Ascending aorta (tissue), 2 donors: ENCODE measurements around the gene CACNB3. TPM values are rescaled to one million over a fixed set of nuclear protein-coding genes. Genes with fewer than 3 reads are reported as not detected.
A peak's percentile ranks its signal among the peaks of the same experiment; 100 is the strongest.
"Not testable (repeated sequence)": the region's sequence is repeated elsewhere in the genome, so short reads cannot be mapped to it uniquely, and the experiment has no call there.

Source experiments
- DNase-seq, 2 donors: peaks; one replicate each; pipeline ENCODE4 v3.0.0-alpha.2; 2019; ENCODE audit warnings: low spot score in 2 of 2
- H3K27ac ChIP-seq, 2 donors: fragments of 200-600 bp; sonication (generic); one replicate each; pipeline ENCODE4 v1.5.1; 2016 to 2017; ENCODE audit warnings: mild to moderate bottlenecking in 1 of 2
- H3K27me3 ChIP-seq: fragments of 200-600 bp; sonication (generic); one replicate; pipeline ENCODE4 v1.5.1; 2017
- H3K36me3 ChIP-seq, 2 donors: fragments of 200-600 bp; sonication (generic); one replicate each; pipeline ENCODE4 v1.5.1; 2016
- H3K4me1 ChIP-seq, 2 donors: fragments of 200-600 bp; sonication (generic); one replicate each; pipeline ENCODE4 v1.5.1; 2016 to 2017; ENCODE audit warnings: mild to moderate bottlenecking in 1 of 2
- H3K4me3 ChIP-seq, 2 donors: fragments of 200-600 bp; sonication (generic); one replicate each; pipeline ENCODE4 v1.5.1; 2016 to 2017; ENCODE audit warnings: mild to moderate bottlenecking in 1 of 2
- H3K9me3 ChIP-seq, 2 donors: fragments of 200-600 bp; sonication (generic); one replicate each; pipeline ENCODE4 v1.5.1; 2016
- intact Hi-C: fragments of 100-400 bp; cut with DNase I; formaldehyde crosslinking; loops from one replicate; pipeline ENCODE4 v1.15.1; 2023
- total RNA-seq: library from RNA; depleted of rRNA; stranded (reverse); fragments of >200 nt; gene quantifications from one replicate; pipeline ENCODE4 v1.1.0, GENCODE V29; 2016
- TF ChIP-seq, protein P1 (sequence below), 3 experiments: fragments of 200-600 bp in 2 of 3; fragments of 450-650 bp in 1 of 3; sonication (generic) in 2 of 3; IDR thresholded peaks; one replicate each; pipeline ENCODE4 v1.5.1; 2016 to 2019; ENCODE audit warnings: antibody characterized with exemption in 3 of 3, mild to moderate bottlenecking in 1 of 3, moderate library complexity in 1 of 3

The CACNB3 gene
- total RNA-seq, 1 donor from 2014 or later: 54.5 TPM

DNA sequence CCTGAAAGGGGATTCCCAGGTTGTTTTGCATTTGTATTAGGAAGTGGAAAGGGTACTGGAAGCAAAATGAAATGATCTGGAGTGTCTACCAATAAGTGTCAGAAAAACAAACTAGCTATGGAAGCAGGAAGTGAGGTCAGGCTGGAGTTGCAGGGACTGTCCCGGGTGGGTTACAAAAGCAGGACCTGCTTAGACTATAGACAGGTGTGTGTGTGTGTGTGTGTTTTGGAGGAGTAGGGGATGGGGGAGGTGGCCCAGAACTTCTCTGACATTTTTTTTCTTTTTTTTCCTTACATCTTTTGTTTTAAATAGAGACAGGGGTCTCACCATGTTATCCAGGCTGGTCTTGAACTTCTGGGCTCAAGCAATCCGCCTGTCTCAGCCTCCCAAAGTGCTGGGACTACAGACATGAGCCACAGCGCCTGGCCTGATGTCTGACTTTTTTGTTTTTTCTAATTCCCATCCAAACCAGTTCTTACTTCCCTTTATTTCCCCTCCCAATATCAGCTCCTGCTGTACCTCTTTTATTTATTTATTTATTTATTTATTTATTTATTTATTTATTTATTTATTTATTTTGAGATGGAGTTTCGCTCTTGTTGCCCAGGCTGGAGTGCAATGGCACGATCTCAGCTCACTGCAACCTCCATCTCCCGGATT is 47.9 kb downstream of the CACNB3 start:
- TF ChIP-seq, protein P1, sequence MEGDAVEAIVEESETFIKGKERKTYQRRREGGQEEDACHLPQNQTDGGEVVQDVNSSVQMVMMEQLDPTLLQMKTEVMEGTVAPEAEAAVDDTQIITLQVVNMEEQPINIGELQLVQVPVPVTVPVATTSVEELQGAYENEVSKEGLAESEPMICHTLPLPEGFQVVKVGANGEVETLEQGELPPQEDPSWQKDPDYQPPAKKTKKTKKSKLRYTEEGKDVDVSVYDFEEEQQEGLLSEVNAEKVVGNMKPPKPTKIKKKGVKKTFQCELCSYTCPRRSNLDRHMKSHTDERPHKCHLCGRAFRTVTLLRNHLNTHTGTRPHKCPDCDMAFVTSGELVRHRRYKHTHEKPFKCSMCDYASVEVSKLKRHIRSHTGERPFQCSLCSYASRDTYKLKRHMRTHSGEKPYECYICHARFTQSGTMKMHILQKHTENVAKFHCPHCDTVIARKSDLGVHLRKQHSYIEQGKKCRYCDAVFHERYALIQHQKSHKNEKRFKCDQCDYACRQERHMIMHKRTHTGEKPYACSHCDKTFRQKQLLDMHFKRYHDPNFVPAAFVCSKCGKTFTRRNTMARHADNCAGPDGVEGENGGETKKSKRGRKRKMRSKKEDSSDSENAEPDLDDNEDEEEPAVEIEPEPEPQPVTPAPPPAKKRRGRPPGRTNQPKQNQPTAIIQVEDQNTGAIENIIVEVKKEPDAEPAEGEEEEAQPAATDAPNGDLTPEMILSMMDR (IDR thresholded peaks at IDR 0.05): no peak
- no peaks in the 10 kb centered on the region for H3K36me3 ChIP-seq
- no peak overlapping the region for H3K27ac ChIP-seq
- no peak for DNase-seq
- intact Hi-C loops: no loop called here
- no peaks in the 10 kb centered on the region for H3K27me3 ChIP-seq
- peaks cover 3 to 10% of the 10 kb centered on the region in 2 donors for H3K4me1 ChIP-seq
- no peaks in the 10 kb centered on the region for H3K9me3 ChIP-seq
- peak overlapping the region; percentile 71 to 90 for H3K4me3 ChIP-seq

DNA sequence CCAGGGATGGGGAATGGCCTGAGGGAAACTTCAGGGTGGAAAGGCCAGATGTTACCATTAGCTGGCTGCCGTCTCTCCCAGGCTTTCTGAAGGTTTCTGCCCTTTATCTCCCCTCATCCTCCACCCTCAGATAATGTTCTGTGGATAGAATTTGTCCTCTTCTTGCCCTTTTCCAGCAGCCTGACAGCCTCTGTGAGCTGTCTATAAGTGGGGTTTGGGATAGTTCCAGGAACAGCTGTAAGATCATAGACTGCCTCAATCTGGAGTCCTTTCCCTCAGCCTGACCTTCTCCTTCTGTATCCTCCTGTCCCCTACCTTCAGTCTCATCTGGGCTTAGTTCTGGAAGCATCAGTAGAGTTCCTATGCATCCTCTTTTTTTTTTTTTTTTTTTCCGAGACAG is 50.2 kb downstream of the CACNB3 start:
- no peaks in the 10 kb centered on the region for H3K9me3 ChIP-seq
- H3K4me1 ChIP-seq: peaks cover 3 to 10% of the 10 kb centered on the region in 2 donors
- no peak overlapping the region for H3K27ac ChIP-seq
- H3K27me3 ChIP-seq: no peaks in the 10 kb centered on the region
- TF ChIP-seq, protein P1 (IDR thresholded peaks at IDR 0.05): no peak
- no peak for DNase-seq
- intact Hi-C loops: no loop called here
- no peaks in the 10 kb centered on the region for H3K36me3 ChIP-seq
- H3K4me3 ChIP-seq: no peak overlapping the region

DNA sequence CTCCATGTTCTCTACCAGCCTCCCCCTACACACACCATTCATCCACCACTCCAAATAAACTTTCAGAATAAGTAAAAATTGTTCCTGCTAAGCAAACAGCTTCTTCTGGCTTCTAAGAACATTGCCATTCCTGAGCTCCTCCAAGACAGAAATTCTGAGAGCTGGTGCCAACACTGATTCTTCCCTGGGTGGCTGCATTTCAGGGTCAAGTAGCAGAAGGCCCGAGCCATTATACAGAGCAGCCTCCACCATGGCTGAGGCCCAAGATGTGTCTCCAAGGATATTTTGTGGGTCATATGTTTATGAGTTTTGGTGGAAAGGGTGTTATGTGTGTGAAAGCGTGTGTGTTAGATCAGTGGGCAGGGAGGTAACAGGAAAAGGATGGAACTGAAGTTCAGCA is 50.9 kb downstream of the CACNB3 start:
- Histone ChIP-seq H3K4me1 (peaks cover 3 to 10% of the 10 kb centered on the region in 2 donors), H3K27me3 (no peaks in the 10 kb centered on the region), H3K4me3 (no peak overlapping the region), H3K36me3 (no peaks in the 10 kb centered on the region), H3K27ac (no peak overlapping the region), H3K9me3 (no peaks in the 10 kb centered on the region)
- intact Hi-C loops: no loop called here
- no peak for DNase-seq
- TF ChIP-seq, protein P1 (IDR thresholded peaks at IDR 0.05): no peak

DNA sequence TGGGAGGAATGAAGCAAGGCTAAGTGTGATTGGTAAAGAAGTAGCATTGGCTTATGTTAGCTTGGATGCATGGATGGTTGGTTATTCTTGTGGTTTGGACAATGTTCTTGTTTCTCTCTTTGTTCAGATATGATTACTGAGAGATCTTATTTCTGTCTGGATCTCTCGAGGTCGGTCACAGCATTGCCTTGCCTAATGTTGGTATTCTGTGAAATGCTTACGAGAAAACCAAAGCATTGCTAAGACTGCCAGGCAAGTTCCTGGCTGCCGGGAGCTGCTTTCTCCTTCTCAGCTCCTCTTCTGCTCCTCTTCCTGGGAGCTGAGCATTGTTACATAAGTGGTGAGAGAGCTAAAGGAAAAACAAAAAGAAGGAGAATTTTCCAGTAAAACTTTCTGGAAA is 54.8 kb downstream of the CACNB3 start:
- TF ChIP-seq, protein P1 (IDR thresholded peaks at IDR 0.05): no peak
- Histone ChIP-seq H3K4me3 (no peak overlapping the region), H3K36me3 (no peaks in the 10 kb centered on the region), H3K4me1 (no peaks in the 10 kb centered on the region), H3K9me3 (no peaks in the 10 kb centered on the region), H3K27me3 (no peaks in the 10 kb centered on the region), H3K27ac (no peak overlapping the region)
- DNase-seq: no peak
- intact Hi-C loops: no loop called here

DNA sequence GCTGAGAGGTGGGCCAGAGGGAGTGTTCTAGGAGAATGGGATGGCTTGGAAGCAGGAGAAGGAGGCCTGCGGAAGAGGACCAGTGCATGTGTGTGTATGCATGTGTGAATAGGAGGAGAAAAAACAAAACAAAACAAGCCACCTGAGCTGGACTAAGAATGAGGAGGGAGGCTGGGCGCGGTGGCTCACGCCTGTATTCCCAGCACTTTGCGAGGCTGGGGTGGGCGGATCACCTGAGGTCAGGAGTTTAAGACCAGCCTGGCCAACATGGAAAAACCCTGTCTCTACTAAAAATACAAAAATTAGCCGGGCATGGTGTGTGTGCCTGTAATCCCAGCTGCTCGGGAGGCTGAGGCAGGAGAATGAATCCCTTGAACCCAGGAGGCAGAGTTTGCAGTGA is 55.2 kb downstream of the CACNB3 start:
- H3K4me3 ChIP-seq, intact Hi-C loops, H3K36me3 ChIP-seq, H3K27me3 ChIP-seq, H3K9me3 ChIP-seq, H3K27ac ChIP-seq, H3K4me1 ChIP-seq, DNase-seq: not testable (repeated sequence)

DNA sequence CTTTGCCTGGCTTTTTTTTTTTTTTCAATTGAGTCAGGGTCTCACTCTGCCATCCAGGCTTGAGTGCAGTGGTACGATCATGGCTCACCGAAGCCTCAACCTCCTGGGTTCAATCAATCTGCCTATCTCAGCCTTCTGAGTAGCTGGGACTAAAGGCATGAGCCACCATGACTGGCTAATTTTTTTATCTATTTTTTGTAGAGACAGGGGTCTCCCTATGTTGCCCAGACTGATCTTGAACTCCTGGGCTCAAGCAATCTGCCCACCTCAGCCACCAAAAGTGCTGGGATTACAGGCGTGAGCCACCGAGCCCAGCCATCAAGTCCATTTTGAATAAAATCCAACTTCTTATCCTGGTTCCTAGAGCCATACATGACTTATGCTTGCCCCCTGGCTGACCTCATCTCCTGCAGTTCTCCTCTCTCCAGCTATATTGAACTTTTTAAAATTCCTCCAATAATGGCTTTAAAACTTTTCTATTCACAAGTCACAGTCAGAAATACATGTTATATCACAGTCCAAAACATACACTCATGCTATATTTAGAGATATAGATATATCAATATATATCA is 57.7 kb downstream of the CACNB3 start:
- Histone ChIP-seq H3K36me3 (no peaks in the 10 kb centered on the region), H3K4me3 (no peak overlapping the region), H3K4me1 (no peaks in the 10 kb centered on the region), H3K27me3 (no peaks in the 10 kb centered on the region), H3K9me3 (no peaks in the 10 kb centered on the region), H3K27ac (no peak overlapping the region)
- no peak for DNase-seq
- intact Hi-C loops: no loop called here
- TF ChIP-seq, protein P1 (IDR thresholded peaks at IDR 0.05): no peak

Other genes starting within 250 kb of the CACNB3 start
- gene LALBA, start 248.4 kb upstream of the CACNB3 start, total RNA-seq: not detected
- gene KANSL2, start 136.3 kb upstream of the CACNB3 start, total RNA-seq: 30.1 TPM
- 28.0 TPM for gene CCNT1, start 101.8 kb upstream of the CACNB3 start, total RNA-seq
- 65.0 TPM for gene ADCY6, start 29.4 kb upstream of the CACNB3 start, total RNA-seq
- gene DDX23, start 33.7 kb downstream of the CACNB3 start, total RNA-seq: 39.4 TPM
- 0.85 TPM for gene RND1, start 47.4 kb downstream of the CACNB3 start, total RNA-seq
- gene FKBP11, start 107.0 kb downstream of the CACNB3 start, total RNA-seq: 38.8 TPM
- 68.4 TPM for gene ARF3, start 139.0 kb downstream of the CACNB3 start, total RNA-seq
- 0.85 TPM for gene WNT10B, start 153.2 kb downstream of the CACNB3 start, total RNA-seq
- gene WNT1, start 159.8 kb downstream of the CACNB3 start, total RNA-seq: not detected
- gene DDN, start 180.9 kb downstream of the CACNB3 start, total RNA-seq: not detected
- 32.8 TPM for gene PRKAG1, start 200.3 kb downstream of the CACNB3 start, total RNA-seq
- 106 TPM for gene KMT2D, start 242.3 kb downstream of the CACNB3 start, total RNA-seq